H1 (cell line): Measurements from ENCODE around the gene STXBP5. TPM values are rescaled to one million over a fixed set of nuclear protein-coding genes. Genes with fewer than 3 reads are reported as not detected.

Experiments used
- MAFK ChIP-seq: IDR thresholded peaks from 2 replicates; pipeline ENCODE4 v1.6.1; 2012; ENCODE audit warnings: low read depth, mild to moderate bottlenecking, improper control_type of control experiment, low read length
- SP4 ChIP-seq: IDR thresholded peaks from 2 replicates; pipeline ENCODE4 v1.6.1; 2012; ENCODE audit warnings: low read length, inconsistent platforms
- polyA plus RNA-seq, 7 experiments: library from polyadenylated mRNA; depleted of rRNA in 3 of 7; stranded (reverse) in 5 of 7; unstranded in 2 of 7; fragments of >200 nt in 5 of 7; fragments of 200-250 nt in 2 of 7; gene quantifications; 1 replicate in 5 of 7; 2 replicates in 1 of 7; 4 replicates in 1 of 7; pipeline versions ENCODE4 v1.2.1 to v1.2.3, GENCODE V29; 2011 to 2013; ENCODE audit warnings: missing spikeins in 2 of 7, mixed read lengths in 2 of 7
- total RNA-seq: library from RNA; stranded (reverse); fragmentation: NEBNext Ultra II Directional; extraction: Animal tissue kit (Norgen Biotek cat#: 25700); gene quantifications from 2 replicates; pipeline ENCODE4 v1.2.1, GENCODE V29; 2021
- TF ChIP-seq, protein P1 (sequence below), 3 experiments: IDR thresholded peaks; 1 replicate in 2 of 3; 2 replicates in 1 of 3; pipeline versions ENCODE4 v1.5.1 to v1.6.1; 2011; ENCODE audit warnings: low read length in 3 of 3, mild to moderate bottlenecking in 3 of 3, inconsistent platforms in 2 of 3, low read depth in 1 of 3, moderate library complexity in 1 of 3; ENCODE audit not compliant: insufficient read depth in 1 of 3; ENCODE audit errors: control extremely low read depth in 1 of 3

The STXBP5 gene
- total and polyA plus RNA-seq, 2 of the 8 experiments (the other 6 are each of a cell fraction or from before 2014, with no cell fraction given): 2.7 to 10.8 TPM

DNA sequence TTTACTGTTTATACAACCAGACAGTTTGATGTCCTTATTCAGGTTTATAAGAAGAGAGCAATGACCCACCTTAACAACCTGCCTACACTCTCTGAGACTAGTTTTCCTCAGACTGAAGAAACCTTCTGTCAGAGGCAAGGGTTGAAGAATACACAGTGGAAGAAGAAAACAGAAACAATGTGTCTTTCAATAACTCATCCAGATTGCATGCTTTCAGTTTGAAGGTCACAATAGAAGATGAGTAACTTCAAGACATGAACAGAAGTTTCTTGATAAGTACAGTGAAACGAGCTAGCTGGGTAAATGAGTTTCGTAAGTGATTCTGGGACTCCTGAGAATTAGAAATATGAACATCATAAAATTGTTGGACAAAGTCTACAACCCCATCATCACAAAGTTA lies 141.7 kb downstream of the STXBP5 start (continued):
- TF ChIP-seq, protein P1, sequence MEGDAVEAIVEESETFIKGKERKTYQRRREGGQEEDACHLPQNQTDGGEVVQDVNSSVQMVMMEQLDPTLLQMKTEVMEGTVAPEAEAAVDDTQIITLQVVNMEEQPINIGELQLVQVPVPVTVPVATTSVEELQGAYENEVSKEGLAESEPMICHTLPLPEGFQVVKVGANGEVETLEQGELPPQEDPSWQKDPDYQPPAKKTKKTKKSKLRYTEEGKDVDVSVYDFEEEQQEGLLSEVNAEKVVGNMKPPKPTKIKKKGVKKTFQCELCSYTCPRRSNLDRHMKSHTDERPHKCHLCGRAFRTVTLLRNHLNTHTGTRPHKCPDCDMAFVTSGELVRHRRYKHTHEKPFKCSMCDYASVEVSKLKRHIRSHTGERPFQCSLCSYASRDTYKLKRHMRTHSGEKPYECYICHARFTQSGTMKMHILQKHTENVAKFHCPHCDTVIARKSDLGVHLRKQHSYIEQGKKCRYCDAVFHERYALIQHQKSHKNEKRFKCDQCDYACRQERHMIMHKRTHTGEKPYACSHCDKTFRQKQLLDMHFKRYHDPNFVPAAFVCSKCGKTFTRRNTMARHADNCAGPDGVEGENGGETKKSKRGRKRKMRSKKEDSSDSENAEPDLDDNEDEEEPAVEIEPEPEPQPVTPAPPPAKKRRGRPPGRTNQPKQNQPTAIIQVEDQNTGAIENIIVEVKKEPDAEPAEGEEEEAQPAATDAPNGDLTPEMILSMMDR (IDR thresholded peaks at IDR 0.05; ENCODE audit: control extremely low read depth in 1 of 3, insufficient read depth in 1 of 3, low read depth in 1 of 3, low read length in 3 of 3): no peak
- TF ChIP-seq SP4: no peak
- TF ChIP-seq MAFK: no peak
- TF ChIP-seq, all 59 proteins: peak for 0
